HS-5 (cell line): ENCODE data around the gene THEMIS2.

ENCODE experiments used
- DNase-seq: peaks from one replicate; pipeline ENCODE4 v3.0.0-alpha.2; 2012; ENCODE audit warnings: low read depth

THEMIS2 gene

DNA sequence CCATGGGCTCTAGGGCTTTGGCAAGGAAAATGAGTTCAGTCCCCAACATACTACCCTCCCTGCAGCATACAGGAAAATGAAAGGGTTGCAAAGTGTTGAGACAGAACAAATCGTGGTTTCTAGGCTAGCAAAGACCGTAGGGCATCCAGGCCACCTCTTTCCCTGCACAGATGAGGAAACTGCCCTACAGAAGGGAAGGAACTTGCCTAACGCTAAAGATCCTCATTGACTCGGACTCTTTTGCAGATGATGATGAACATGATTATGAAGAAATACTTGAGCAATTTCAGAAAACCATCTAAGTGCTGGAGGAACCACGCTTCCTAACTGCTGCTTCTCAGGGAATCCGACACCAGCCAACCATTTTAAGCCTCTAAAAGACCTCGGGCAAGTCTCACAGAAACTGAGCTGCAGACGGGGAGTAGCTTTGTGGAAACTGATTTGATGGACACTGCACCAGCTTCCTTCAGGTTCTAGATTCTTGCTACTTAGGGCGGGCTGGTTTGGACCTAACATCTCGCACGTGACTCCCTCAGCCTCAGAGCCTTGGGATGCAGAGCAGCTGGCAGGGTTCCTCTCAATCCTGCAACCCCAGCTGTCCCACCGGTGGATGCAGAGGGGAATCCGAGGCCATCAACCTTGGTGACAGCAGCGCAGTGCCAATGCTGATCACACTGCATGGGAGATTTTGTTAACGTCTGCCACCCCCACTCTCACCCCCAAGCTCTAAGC is 13.4 kb downstream of the THEMIS2 start:
- no peak for DNase-seq

DNA sequence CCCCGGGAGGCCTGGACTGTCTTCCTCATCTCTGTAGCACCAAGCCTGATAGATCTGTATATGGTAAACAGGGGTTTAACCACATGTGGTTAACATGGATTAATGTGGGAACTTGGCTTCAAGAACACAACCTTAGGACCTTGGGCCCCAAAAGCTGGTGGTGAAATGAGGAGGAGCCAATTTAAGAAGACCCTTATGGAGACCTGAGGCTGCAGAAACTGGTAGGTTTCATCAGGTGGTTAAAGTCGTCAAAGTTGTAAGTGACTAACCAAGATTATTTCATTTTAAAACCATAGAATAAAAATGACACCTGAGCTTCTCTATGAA is 14.0 kb downstream of the THEMIS2 start:
- DNase-seq, result no peak

DNA sequence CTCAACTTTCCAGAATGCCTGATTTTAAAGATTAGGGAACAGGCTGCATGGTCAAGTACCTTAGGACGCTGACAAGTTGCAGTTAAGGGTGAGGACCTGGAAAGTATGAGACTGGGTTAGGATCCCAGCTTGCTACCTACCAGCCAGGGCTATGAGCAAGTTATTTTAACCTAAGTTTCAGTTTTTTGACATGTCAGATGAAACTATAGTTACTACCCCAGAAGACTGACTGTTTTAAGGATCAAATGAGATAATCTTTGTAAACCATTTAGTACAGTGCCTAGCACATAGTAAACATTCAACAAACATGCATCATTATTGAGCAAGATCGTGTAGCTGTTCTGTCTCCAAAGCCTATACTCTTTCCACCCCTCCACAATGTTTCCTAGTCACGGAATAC is 14.4 kb downstream of the THEMIS2 start:
- DNase-seq, result no peak

DNA sequence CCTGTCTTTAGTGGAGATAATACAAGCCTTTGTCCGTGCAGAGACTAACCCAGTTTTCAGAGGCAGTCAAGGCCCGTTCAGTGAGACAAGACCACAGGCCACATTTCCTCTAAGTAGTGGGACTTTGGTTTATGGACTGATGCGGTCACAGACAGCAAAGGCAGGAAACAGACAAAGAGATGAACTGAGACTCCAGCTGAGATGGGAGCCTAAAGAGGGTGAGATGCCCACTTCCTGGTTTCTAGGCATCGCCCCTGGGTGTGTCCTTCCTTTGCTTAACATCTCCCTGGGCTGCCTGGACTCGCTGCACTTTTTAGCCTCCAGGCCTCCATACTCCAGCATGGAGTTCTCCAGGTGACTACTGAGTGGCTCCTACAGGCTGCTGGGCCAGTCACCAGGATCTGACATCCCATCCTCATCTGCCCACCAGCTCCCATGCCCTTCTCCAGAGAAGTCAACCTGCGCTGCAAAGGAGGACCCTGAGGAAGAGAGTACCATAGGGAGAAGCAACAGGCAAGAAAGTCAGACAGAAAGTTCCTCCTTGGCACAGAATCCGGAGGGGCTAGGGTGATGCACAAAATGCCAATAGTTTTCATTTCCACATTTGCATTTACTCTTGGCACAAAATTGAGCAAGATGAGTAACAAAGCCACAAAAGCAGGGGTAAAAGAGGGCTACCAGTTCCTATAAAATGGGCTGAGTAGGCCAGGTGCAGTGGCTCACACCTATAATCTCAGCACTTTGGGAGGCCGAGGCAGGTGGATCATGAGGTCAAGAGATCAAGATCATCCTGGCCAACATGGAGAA is 15.1 kb downstream of the THEMIS2 start:
- DNase-seq, result no peak

DNA sequence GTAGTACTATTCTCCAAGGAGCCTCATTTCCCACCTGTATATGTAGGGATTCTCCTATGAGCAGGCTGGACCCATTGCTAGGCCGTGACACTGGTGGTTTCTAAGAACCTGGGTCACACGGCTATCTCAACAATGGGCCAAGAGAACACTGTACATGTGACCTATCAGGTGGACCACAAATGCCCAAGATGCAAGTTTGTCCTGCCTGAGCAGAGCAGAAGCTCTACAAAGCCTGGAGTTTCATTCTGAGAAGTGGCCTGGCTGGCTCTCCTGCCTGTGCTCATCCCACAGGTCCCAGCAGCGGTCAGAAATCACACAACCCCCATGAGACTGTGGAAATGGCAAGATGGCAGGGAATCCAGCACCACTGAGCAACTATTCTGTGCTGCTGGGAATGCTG is 17.2 kb downstream of the THEMIS2 start:
- DNase-seq, result no peak

DNA sequence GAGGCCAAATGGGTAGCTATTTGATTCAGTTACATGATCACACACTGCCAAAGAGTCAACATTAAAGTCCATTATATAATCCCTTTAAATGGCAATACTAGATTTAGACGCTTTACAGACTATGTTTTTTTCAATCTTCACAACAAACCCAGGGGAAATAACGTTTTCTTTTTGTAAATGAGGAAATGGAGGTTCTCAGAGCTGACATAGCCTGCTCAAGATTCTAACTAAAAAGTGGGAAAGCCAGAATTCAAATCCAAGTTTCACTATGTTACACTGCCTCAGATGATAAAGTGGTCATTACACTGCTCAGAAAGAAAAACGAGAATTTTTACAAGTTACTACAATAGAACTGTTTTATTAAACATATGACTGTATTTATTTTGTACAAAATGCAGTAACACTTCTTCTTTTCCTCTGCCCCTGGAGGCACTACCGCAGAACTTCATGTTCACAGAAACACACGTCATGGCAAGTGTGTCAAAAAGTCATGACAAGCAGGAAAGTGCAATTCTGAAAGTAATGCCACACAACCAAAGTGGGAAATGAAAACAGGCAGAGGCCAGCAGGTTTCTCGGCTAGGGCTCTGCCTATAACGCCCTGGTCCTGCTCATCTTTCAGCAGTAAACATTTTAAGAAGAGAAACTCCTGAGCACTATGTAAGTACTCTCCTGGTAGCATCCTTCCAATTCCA is 19.0 kb downstream of the THEMIS2 start:
- DNase-seq, result no peak

DNA sequence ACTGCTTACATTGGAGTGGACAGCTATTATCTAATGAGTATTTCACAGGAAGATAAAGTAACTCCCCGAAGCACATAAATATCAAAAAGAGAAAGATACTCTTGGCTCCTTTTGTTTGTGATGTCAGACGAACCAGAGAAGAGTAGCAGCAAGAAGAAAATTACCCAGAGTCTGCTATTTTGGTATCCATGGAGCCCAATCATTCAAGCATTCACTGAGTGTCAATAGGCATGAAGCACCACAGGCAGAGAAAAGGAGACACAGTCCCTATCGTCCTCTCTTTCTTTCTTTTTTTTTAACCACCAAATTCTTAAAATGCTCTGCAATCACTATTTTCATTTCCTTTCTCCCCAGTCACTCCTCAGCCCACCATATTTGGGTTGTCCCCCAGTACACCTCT is 22.2 kb downstream of the THEMIS2 start:
- no peak for DNase-seq

DNA sequence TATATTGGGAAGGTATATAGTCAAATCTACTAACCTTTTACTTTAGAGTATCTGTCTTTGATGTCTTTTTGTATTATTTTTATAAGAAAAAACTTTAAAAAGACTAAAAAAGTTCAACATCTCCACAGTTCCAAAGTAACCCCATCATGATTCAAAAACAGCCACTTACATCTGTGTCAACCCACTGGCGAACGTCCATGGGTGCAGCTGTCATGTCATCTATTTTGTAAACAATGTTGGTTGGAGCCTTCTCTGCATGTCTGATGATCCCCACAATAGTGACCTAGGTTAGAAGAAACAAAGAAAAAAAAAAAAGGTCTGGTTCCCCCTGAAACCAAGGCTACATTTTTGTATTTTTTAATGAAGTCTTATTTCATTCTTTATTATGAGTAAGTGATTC is 34.4 kb downstream of the THEMIS2 start:
- no peak for DNase-seq

DNA sequence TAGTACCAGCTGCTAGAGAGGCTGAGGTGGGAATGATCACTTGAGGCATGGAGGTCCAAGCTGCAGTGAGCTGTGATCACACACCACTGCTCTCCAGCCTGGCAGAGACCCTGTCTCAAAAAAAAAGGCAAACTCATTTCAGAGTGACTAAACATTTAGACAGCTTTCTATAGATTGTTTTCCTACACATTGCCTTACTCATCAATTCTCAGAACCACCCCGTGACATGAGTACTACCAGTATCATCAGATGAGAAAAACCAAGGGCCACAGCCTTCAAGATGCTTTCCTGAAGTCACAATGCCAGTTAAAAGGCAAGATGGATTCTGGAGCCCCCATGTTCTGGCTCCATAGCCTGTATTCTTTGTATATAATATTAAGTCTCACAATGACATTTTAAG is 40.1 kb downstream of the THEMIS2 start:
- DNase-seq, result no peak

DNA sequence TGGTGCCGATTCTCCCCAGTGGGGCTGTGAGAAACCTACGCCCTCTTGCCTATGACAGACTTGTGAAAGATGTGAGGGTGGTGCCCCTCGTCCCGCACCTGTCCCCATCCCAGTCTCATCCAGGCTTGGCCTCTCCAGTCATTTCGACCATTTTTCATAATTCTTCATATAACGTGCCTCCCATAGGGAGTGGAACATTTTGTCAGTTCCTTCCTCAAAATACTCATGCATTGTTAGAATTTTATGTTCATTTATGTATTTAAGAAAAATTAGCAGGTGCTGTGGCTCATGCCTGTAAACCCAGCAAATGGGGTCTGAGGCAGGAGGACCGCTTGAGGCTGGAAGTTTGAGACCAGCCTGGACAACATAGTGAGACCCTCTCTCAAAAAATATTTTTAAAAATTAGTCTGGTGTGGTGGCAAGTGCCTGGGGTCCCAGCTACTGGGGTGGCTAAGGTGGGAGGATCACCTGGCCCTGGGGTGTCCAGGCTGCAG is 42.8 kb downstream of the THEMIS2 start:
- no peak for DNase-seq

DNA sequence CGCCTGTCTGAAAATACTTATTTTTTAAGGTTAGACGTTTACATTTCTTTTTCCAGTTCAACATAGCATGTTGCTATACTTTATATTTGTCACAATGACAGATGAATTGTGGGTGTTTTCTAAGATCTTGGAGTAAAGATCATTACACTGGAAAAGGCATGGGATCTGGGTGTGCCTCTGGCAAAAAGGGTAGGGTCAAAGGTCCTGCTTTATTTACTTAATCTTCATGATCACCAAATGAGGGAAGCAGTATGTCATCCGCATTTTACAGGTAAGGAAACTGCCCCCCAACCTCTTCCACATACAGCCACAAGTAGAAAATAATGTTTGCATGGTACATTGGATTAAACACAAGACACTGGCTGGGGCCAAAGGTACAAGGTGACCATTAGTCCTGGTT is 49.9 kb downstream of the THEMIS2 start:
- DNase-seq, result no peak

DNA sequence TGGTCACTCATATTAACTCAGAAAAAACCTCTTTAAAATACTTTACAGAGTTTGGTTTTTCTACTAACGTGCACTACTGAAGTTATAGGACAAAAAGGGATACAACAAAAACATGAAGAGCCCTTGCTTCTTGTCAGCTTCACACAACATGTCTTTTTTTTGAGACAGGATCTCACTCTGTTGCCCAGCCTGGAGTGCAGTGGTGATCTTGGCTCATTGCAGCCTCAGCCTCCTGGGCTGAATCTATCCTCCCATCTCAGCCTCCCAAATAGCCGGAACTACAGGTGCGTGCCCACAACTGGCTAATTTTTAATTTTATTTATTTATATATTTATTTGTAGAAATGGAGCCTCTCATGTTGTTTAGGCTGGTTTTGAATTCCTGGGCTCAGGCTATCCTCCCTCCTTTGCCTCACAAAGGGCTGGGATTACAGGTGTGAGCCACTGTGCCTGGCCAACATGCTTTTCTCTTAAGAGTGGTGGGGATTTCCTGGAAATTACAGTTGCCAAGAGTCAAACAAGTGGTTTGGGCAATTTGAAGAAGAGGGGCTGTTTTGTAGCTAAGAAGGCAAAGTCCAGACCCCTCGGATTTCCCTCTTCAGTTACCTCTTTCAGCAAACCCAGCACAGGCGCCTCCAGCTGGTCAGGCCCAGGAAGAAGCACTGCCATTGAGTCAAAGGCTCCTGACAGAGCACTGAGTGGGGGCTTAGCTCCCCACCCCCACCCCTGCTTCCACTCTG is 56.0 kb downstream of the THEMIS2 start:
- no peak for DNase-seq

DNA sequence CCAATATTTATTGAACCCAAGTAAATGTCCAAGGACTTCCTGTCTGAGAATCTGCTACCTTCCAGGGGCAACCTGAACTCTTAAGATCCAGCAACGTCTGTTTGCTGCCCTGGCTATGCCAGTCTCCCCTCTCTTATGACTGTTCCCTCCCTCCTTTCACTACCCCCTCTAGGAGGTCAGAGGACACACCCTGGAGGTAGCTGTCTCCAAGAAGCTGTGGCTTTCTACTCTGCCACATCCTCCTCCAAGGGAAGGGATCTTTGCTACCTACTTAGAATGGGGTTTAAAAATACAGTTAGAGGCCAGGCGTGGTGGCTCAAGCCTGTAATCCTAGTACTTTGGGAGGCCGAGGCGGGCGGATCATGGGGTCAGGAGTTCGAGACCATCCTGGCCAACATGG is 58.8 kb downstream of the THEMIS2 start:
- DNase-seq, result no peak

DNA sequence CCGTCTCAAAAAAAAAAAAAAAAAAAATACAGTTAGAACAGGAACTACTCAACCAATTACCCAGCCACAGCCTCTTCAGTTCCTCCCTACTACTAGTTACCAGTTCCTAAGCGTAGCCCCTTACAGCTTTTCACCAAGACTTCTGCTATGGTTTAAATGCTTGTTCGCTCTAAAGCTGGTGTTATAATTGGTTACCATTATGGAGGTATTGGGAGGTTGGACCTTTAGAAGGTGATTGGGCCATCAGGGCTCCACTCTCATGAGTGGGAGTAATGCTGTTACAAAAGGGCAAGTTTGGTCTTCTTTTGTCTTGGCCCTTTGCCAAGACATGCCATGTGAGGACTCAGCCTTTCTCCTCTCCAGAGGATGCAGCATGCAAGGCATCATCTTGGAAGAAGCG is 59.4 kb downstream of the THEMIS2 start:
- no peak for DNase-seq

DNA sequence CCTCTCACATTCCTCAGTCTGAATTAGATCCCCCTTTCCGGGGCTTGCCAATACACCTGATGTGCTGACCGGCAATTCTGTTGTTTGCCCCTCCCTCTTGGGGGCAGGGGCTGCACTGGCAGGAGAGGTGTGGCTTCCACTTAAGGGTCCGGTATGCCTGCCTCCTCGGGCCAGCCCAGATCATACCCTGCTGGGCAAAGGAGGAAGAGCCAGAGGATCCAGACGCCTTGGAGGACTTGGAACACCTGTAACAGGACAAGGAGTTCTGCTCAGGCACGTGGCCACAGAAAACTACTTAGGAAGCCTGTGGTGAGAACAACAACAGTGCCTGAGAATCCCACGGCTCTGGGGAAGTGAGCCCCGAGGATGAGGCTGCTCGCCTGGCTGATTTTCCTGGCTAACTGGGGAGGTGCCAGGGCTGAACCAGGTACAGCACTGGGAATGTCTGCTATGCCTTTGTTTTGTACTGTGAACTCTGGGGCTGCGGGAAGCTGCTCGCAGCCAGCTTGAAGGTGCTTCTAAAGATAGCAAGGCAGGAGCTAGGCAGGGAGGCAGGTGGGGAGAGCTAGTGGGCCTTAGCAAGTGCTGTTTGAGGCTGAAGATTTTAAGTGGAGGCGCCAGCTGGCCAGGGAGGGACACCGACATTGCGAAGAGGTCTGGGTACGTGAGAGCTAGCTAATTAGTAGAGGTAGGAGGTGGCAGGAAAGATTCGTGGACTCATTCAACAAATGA is 62.6 kb downstream of the THEMIS2 start, which contains the start of gene SMPDL3B:
Gene SMPDL3B (plus strand): TSS at position 183 of the 732 bp plus-strand sequence. CDS start 184 bp downstream, at position 367.
- no peak for DNase-seq

DNA sequence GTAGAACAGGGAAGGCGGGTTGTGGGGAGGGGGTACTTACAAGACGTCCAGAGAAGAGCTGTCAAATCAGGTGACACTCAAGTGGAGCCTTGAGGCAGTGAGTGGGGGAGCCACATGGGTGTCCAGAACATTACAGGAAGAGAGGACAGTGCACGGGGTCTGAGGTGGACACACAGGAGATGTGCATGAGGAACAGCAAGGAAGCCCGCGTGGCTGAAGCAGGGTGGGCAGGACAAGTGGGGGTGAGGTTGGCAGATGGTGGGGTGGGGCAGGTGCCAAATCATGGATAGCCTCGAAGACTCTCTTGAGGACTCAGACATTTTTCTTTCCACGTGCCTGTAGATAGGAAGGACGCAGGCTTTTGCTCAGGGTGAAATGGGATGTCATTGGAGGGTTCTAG is 63.4 kb downstream of the THEMIS2 start:
- no peak for DNase-seq
